IMR-90 (cell line): ENCODE results near the gene IFT57. TPM values are rescaled to one million over a fixed set of nuclear protein-coding genes. Genes with fewer than 3 reads are reported as not detected.
A peak's percentile ranks its signal among the peaks of the same experiment; 100 is the strongest.

Source experiments
- ATAC-seq: fragments of 200-7000 bp; cut with Tn5 transposase; 2 replicates; pipeline ENCODE4 v1.9.1; 2020; ENCODE audit warnings: low read depth, mild to moderate bottlenecking, moderate library complexity
- BruUV-seq: library from RNA; stranded (reverse); fragments of 400-500 nt; replicated peaks from 2 replicates; lab custom pipeline; 2021; lab: Mats Ljungman, UMichigan
- CTCF ChIA-PET: fragments of 300-600 bp; formaldehyde crosslinking; extraction: SDS; loops from one replicate; lab custom pipeline; 2021; ENCODE audit warnings: antibody characterized with exemption; lab: Yijun Ruan, JAX
- POLR2A ChIA-PET: fragments of 300-600 bp; sonication (Branson Sonifier 250); formaldehyde crosslinking; loops from one replicate; lab custom pipeline; 2022; ENCODE audit warnings: antibody characterized with exemption; ENCODE audit not compliant: unreplicated experiment; lab: Charles Lee
- DNase-seq: peaks from one replicate; pipeline ENCODE4 v3.0.0; 2013
- H2AFZ ChIP-seq: replicated peaks from 2 replicates; pipeline ENCODE3; 2013; ENCODE audit warnings: low read length, mild to moderate bottlenecking; ENCODE audit not compliant: poor library complexity
- H2AK5ac ChIP-seq: 2 replicates; pipeline ENCODE4 v1.6.1; 2013; ENCODE audit warnings: low read depth, low read length, inconsistent platforms
- H2AK9ac ChIP-seq: replicated peaks from 2 replicates; pipeline ENCODE3; 2013; ENCODE audit warnings: mild to moderate bottlenecking, low read depth, low read length, moderate library complexity; ENCODE audit not compliant: poor library complexity
- H2BK120ac ChIP-seq: 2 replicates; pipeline ENCODE4 v1.6.1; 2013; ENCODE audit warnings: low read depth, low read length, inconsistent platforms
- H2BK15ac ChIP-seq: 3 replicates; pipeline ENCODE4 v1.6.1; 2013; ENCODE audit warnings: low read depth, low read length, inconsistent platforms
- H2BK20ac ChIP-seq: 2 replicates; pipeline ENCODE4 v1.6.1; 2013; ENCODE audit warnings: low read depth, mild to moderate bottlenecking, inconsistent platforms, low read length, moderate library complexity
- H2BK5ac ChIP-seq: 2 replicates; pipeline ENCODE4 v1.6.1; 2013; ENCODE audit warnings: mild to moderate bottlenecking, low read depth, low read length, inconsistent platforms; ENCODE audit not compliant: poor library complexity, severe bottlenecking
- H3K14ac ChIP-seq: replicated peaks from 2 replicates; pipeline ENCODE4 v1.6.1; 2013; ENCODE audit warnings: low read depth, low read length, inconsistent platforms
- H3K18ac ChIP-seq: 2 replicates; pipeline ENCODE4 v1.6.1; 2013; ENCODE audit warnings: low read depth, low read length, control low read depth
- H3K23ac ChIP-seq: 2 replicates; pipeline ENCODE4 v1.6.1; 2013; ENCODE audit warnings: low read depth, low read length, inconsistent platforms
- H3K27ac ChIP-seq: 2 replicates; pipeline ENCODE4 v1.5.1; 2013; ENCODE audit warnings: mild to moderate bottlenecking, control low read depth, low read length; ENCODE audit not compliant: insufficient read depth
- H3K27me3 ChIP-seq: 2 replicates; pipeline ENCODE4 v1.6.1; 2013; ENCODE audit warnings: low read length; ENCODE audit not compliant: control insufficient read depth, insufficient read depth
- H3K36me3 ChIP-seq: 2 replicates; pipeline ENCODE4 v1.6.1; 2013; ENCODE audit warnings: low read length, mixed read lengths; ENCODE audit not compliant: control insufficient read depth, insufficient read depth
- H3K4ac ChIP-seq: 2 replicates; pipeline ENCODE4 v1.6.1; 2013; ENCODE audit warnings: low read depth, low read length, inconsistent platforms
- H3K4me1 ChIP-seq: 2 replicates; pipeline ENCODE4 v1.6.1; 2013; ENCODE audit warnings: low read length, mixed read lengths; ENCODE audit not compliant: control insufficient read depth, insufficient read depth
- H3K4me2 ChIP-seq: 2 replicates; pipeline ENCODE4 v1.6.1; 2013; ENCODE audit warnings: low read depth, mild to moderate bottlenecking, control low read depth, low read length, moderate library complexity
- H3K4me3 ChIP-seq: 2 replicates; pipeline ENCODE4 v1.5.1; 2013; ENCODE audit warnings: low read depth, mild to moderate bottlenecking, control low read depth, low read length, moderate library complexity; ENCODE audit not compliant: insufficient read depth
- H3K56ac ChIP-seq: 2 replicates; pipeline ENCODE4 v1.6.1; 2013; ENCODE audit warnings: low read length, inconsistent platforms; ENCODE audit not compliant: insufficient read depth; ENCODE audit errors: extremely low read depth
- H3K79me1 ChIP-seq, 2 experiments: 2 replicates each; pipeline ENCODE4 v1.6.1; 2013; ENCODE audit warnings: low read length in 2 of 2, inconsistent platforms in 1 of 2, low read depth in 1 of 2
- H3K9ac ChIP-seq: 2 replicates; pipeline ENCODE4 v1.6.1; 2013; ENCODE audit warnings: low read depth, low read length, control low read depth
- H3K9me1 ChIP-seq: 2 replicates; pipeline ENCODE4 v1.6.1; 2013; ENCODE audit warnings: low read length, inconsistent platforms; ENCODE audit not compliant: insufficient read depth
- H3K9me3 ChIP-seq: 2 replicates; pipeline ENCODE4 v1.6.1; 2013; ENCODE audit warnings: low read length; ENCODE audit not compliant: control insufficient read depth, insufficient read depth
- H4K20me1 ChIP-seq: 2 replicates; pipeline ENCODE4 v1.6.1; 2013; ENCODE audit warnings: low read length, inconsistent platforms; ENCODE audit not compliant: insufficient read depth
- H4K5ac ChIP-seq: 2 replicates; pipeline ENCODE4 v1.6.1; 2013; ENCODE audit warnings: mild to moderate bottlenecking, low read depth, low read length, control low read depth
- H4K8ac ChIP-seq, 2 experiments: 2 replicates each; pipeline ENCODE4 v1.6.1; 2013; ENCODE audit warnings: low read depth in 2 of 2, low read length in 2 of 2, control low read depth in 1 of 2, inconsistent platforms in 1 of 2
- H4K91ac ChIP-seq: 2 replicates; pipeline ENCODE4 v1.6.1; 2013; ENCODE audit warnings: low read depth, low read length, inconsistent platforms; ENCODE audit not compliant: insufficient read depth
- BHLHE40 ChIP-seq: fragments of 150-350 bp; IDR thresholded peaks from 2 replicates; pipeline ENCODE4 v1.6.1; 2016; ENCODE audit warnings: mild to moderate bottlenecking, low read depth, low read length
- CEBPB ChIP-seq: IDR thresholded peaks from 2 replicates; pipeline ENCODE4 v1.6.1; 2012; ENCODE audit warnings: low read depth, low read length, improper control_type of control experiment
- CTCF ChIP-seq: conservative IDR thresholded peaks from 2 replicates; pipeline ENCODE4 v1.5.1; 2012; ENCODE audit warnings: mild to moderate bottlenecking, low read depth, low read length, improper control_type of control experiment
- FOS ChIP-seq: fragments of 150-350 bp; IDR thresholded peaks from 2 replicates; pipeline ENCODE4 v1.6.1; 2016; ENCODE audit warnings: low read depth, low read length
- MAZ ChIP-seq: IDR thresholded peaks from 2 replicates; pipeline ENCODE4 v1.6.1; 2012; ENCODE audit warnings: low read depth, mild to moderate bottlenecking, low read length, improper control_type of control experiment, moderate library complexity, borderline replicate concordance
- RCOR1 ChIP-seq: IDR thresholded peaks from 2 replicates; pipeline ENCODE4 v1.6.1; 2012; ENCODE audit warnings: mild to moderate bottlenecking, low read length, improper control_type of control experiment; ENCODE audit not compliant: insufficient replicate concordance
- USF2 ChIP-seq: fragments of 150-350 bp; IDR thresholded peaks from 2 replicates; pipeline ENCODE4 v1.6.1; 2017; ENCODE audit warnings: mild to moderate bottlenecking, antibody characterized with exemption, low read length, low read depth
- WGBS, 2 experiments: methylation state at CpG; one replicate each; pipeline versions ENCODE4 v1.1.5 to v1.1.7; 2013; ENCODE audit warnings: missing lambda C conversion rate in 2 of 2; ENCODE audit not compliant: insufficient read length in 1 of 2; ENCODE audit errors: extremely low coverage in 2 of 2; 5-methylcytosine and 5-hydroxymethylcytosine counted together
- dilution Hi-C: fragments of 300-500 bp; cut with HindIII; formaldehyde crosslinking; loops from one replicate; pipeline ENCODE4 v1.14.3; 2018; ENCODE audit warnings: low sequenced_read_pairs; ENCODE audit not compliant: unreplicated experiment
- in situ Hi-C: fragments of 300-500 bp; cut with MboI; formaldehyde crosslinking; loops from 3 replicates; pipeline ENCODE4 v1.14.3; 2019; ENCODE audit warnings: low sequenced_read_pairs, inconsistent platforms, mixed read lengths
- intact Hi-C: fragments of 100-400 bp; cut with micrococcal nuclease; formaldehyde crosslinking; loops from 2 replicates; pipeline ENCODE4 v1.10.0; 2022
- polyA plus RNA-seq, 3 experiments: library from polyadenylated mRNA; depleted of rRNA; stranded (reverse); fragments of >200 nt; gene quantifications; 2 replicates each; pipeline ENCODE4 v1.2.3, GENCODE V29; 2012; ENCODE audit warnings: low replicate concordance in 1 of 3
- total RNA-seq: library from RNA; depleted of rRNA; stranded (reverse); fragments of >200 nt; gene quantifications from 2 replicates; pipeline ENCODE4 v1.2.3, GENCODE V29; 2012
- TF ChIP-seq, protein P1 (sequence below): fragments of 150-350 bp; IDR thresholded peaks from 2 replicates; pipeline ENCODE4 v1.6.1; 2016; ENCODE audit warnings: low read depth, mild to moderate bottlenecking, low read length, moderate library complexity, borderline replicate concordance

IFT57 gene
- total and polyA plus RNA-seq, 2 of the 4 experiments (the other 2 are of a cell fraction) = 30.0 to 35.3 TPM

GRCh38 chr3:108130701-108131474, 91.3 kb downstream of the IFT57 start (continued):
- TF ChIP-seq, protein P1, sequence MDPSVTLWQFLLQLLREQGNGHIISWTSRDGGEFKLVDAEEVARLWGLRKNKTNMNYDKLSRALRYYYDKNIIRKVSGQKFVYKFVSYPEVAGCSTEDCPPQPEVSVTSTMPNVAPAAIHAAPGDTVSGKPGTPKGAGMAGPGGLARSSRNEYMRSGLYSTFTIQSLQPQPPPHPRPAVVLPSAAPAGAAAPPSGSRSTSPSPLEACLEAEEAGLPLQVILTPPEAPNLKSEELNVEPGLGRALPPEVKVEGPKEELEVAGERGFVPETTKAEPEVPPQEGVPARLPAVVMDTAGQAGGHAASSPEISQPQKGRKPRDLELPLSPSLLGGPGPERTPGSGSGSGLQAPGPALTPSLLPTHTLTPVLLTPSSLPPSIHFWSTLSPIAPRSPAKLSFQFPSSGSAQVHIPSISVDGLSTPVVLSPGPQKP = no peak
- peak; percentile 81 for TF ChIP-seq FOS

GRCh38 chr3:108130236-108130635, 92.0 kb downstream of the IFT57 start:
- H3K18ac ChIP-seq = peak overlapping the region; percentile 82
- peaks cover 26% of the 10 kb centered on the region for H3K4me1 ChIP-seq
- no peaks in the 10 kb centered on the region for H4K20me1 ChIP-seq
- peaks cover 0 to 8% of the 10 kb centered on the region in 2 experiments; a peak in 1 of 4 replicates for H3K79me1 ChIP-seq
- peak overlapping the region; percentile 77 for H2BK20ac ChIP-seq
- H2BK120ac ChIP-seq = peak overlapping the region; percentile 84
- peak overlapping the region; percentile 47 for H3K4ac ChIP-seq
- H4K5ac ChIP-seq = peak overlapping the region; percentile 20; the same call in 1 of the 2 replicates
- no peak for ATAC-seq
- WGBS, 2 experiments = no CpG with 5 or more reads among the region's 4 CpGs
- H3K36me3 ChIP-seq = no peaks in the 10 kb centered on the region
- no peaks in the 10 kb centered on the region for H3K27me3 ChIP-seq
- peak overlapping the region; percentile 80 for H2AK5ac ChIP-seq
- H3K23ac ChIP-seq = peak overlapping the region; percentile 10; the same call in 1 of the 2 replicates
- dilution Hi-C loops = no loop called here
- in situ Hi-C loops = no loop called here
- peak overlapping the region; percentile 89 for H2BK5ac ChIP-seq
- no TSS peak for BruUV-seq
- DNase-seq = no peak
- H3K4me2 ChIP-seq = no peak overlapping the region
- intact Hi-C loops = loop anchor here (2.0 to 5.0 kb wide), 2 partner anchors 39 to 92 kb away; partner anchors contain the start of genes CD47 and IFT57
- no peak overlapping the region for H3K4me3 ChIP-seq
- H2AFZ ChIP-seq = no peak overlapping the region
- H3K56ac ChIP-seq = peak overlapping the region; percentile 8; the same call in 1 of the 2 replicates
- H3K9me1 ChIP-seq = peaks cover 19% of the 10 kb centered on the region
- peak overlapping the region; percentile 69; the same call in 2 of the 3 replicates for H2BK15ac ChIP-seq
- H3K14ac ChIP-seq = peak overlapping the region; percentile 59
- H3K9me3 ChIP-seq = no peaks in the 10 kb centered on the region
- H3K27ac ChIP-seq = peak overlapping the region; percentile 64; the same call in 1 of the 2 replicates
- peak overlapping the region in 1 of 2 experiments; percentile 71; a peak in 3 of 4 replicates for H4K8ac ChIP-seq
- H3K9ac ChIP-seq = no peak overlapping the region; the same call in 1 of the 2 replicates
- peak overlapping the region; percentile 39; the same call in 1 of the 2 replicates for H4K91ac ChIP-seq
- ChIA-PET POLR2A (no interaction called here), CTCF (no interaction called here)
- no peak overlapping the region for H2AK9ac ChIP-seq
- no peak for TF ChIP-seq BHLHE40
- TF ChIP-seq USF2 = no peak
- no peak for TF ChIP-seq RCOR1
- TF ChIP-seq CEBPB = no peak
- TF ChIP-seq CTCF = no peak
- TF ChIP-seq, protein P1 = no peak
- no peak for TF ChIP-seq MAZ
